ENCODE data around the gene ELK4. TPM values are rescaled to one million over a fixed set of nuclear protein-coding genes. Genes with fewer than 3 reads are reported as not detected.

ELK4 gene
- total RNA-seq, 1 donor from 2014 or later = 29.9 TPM

DNA sequence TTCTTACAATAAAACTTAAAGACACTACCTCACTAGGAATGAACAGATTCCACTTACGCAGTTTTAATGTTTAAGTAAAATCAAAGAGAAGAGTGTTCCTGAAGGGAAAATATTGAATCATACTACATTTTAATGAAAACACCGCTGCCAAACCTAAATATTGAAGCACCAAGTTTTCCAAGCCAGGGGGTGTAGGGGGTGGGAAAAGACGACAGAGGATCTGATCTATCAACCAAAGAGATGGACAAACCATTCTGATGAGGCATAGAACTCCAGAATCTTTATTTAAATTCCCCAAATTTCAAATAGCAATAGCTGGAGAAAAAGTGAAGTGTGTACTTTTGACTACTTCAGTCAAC lies 1.2 kb downstream of the ELK4 start:
- ATAC-seq (no peak), DNase-seq (ENCODE audit: low spot score) (no peak)

DNA sequence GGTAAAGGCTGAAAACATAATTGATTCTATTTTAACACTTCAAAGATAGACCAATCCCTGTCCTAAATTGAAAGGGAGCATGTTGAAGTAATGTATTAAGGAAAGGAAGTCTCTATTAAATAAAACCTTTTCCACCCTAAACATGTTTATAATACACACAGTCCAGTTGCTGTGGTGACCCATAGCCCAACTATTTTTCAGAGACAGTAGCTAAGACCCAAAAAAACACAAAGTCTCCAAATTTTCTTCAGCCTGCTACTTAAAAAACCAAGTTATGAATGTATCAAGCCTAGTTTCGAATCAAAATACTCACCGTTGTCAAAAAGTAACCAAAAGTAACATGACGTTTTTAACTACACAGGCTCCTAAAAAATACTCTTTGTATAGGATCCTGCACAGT lies 1.6 kb downstream of the ELK4 start:
- no peak for ATAC-seq
- DNase-seq (ENCODE audit: low spot score) = no peak

GRCh38 chr1:205629751-205630150 lies 2.1 kb downstream of the ELK4 start:
- DNase-seq (ENCODE audit: low spot score) = no peak
- ATAC-seq = no peak

DNA sequence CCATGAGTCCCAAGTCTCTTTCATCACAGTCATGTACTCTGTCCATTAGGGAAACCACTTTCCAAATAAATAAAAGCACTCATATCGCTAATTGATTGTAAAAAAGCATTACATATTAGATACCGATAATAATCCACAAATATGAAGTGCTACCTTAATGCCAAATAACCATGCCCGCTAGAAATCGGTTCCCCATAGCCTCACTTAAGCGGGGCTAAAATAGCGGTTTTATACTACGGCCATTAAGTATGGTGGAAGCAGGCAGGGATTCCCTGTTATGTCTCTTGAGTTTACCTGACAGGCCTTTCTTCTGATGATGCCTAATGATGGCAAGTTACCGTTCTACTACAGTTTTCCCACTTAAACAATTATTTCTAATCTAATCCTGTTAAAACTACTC lies 3.9 kb downstream of the ELK4 start:
- ATAC-seq (no peak), DNase-seq (ENCODE audit: low spot score) (no peak)

DNA sequence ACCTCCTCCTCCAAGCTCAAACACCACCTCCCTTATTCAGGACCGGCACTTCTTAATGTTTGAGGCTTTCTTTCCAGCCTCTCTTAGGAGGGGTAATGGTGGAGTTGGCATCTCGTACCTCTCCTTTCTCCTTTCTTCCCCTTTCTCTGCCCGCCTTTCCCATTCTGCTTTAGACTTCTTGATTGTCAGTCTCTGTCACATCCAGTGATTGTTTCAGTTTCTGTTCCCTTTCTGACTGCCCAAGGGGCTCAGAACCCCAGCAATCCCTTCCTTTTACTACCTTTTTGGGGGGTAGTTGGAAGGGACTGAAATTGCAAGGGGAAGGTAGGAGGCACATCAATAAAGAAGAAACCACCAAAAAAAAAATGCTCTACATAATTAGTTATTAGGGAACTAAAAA lies 5.6 kb downstream of the ELK4 start:
- no peak for ATAC-seq
- no peak for DNase-seq (ENCODE audit: low spot score)

DNA sequence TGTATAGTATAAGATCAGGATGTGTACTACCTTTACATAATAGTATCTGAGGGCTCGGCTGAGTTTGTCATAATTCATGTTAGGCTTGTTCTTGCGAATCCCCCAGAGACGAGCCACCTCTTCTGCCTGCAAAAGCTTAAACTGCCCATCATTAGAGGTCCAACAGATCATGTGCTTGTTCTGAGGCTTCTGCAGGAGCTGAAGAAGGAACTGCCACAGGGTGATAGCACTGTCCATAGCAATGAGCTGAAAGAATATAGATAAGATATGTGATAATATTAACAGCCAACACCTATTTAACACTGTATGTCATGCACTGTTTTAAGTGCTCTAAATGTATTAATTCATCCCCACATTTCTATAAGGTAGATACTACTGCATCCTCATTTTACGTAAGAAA lies 8.2 kb downstream of the ELK4 start:
- no peak for ATAC-seq
- no peak for DNase-seq (ENCODE audit: low spot score)

DNA sequence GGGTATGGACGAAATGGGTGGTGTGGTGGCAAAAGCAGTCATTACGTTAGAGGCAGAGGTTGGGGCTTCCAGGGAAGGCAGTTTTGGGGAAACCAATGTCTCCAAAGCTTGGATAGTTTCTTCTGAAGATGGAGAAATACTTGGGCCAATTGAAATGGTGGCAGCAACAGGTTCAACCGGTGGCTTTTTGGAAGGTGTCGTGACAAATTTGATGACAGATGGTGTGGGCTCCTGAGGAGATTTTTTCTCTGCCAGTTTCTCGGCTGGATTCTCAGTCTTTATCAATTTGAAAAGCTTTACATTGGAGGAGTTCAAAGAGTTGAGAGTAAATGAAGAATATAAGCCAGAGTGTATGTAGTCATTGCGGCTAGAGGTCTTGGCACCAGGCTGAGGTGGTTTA lies 11.5 kb downstream of the ELK4 start:
- DNase-seq (ENCODE audit: low spot score) (no peak), ATAC-seq (no peak)

- ATAC-seq (no peak), DNase-seq (ENCODE audit: low spot score) (no peak)
Measured at GRCh38 chr1:205619376-205619775, 12.4 kb downstream of the ELK4 start.

- DNase-seq (ENCODE audit: low spot score) (no peak), ATAC-seq (no peak)
Measured at GRCh38 chr1:205616563-205617293, 15.1 kb downstream of the ELK4 start.

DNA sequence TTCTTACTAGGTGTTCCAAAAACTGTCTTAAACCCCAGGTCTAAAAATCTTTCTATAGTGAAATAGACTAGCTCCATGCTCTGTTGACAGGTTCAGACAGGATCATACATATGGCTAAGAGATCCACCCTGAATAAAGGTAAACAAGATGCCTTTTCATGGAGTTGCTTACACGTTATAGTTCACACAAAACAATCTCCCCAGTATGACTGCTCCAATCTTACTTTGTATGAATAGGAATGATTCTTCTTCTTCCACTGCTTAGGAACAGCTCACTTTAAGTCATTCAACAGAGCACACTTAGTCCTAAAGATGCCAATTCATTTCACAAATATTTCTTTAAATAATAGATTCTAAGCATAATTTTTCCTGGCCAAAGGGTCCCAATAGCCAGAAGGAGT lies 16.0 kb downstream of the ELK4 start:
- ATAC-seq = no peak
- DNase-seq (ENCODE audit: low spot score) = no peak

- ATAC-seq = peak; percentile 51
- DNase-seq (ENCODE audit: low spot score) = no peak
Measured at GRCh38 chr1:205613854-205614412, 17.9 kb downstream of the ELK4 start.

- DNase-seq (ENCODE audit: low spot score) = no peak
- no peak for ATAC-seq
Measured at GRCh38 chr1:205612556-205612955, 19.3 kb downstream of the ELK4 start.

- DNase-seq (ENCODE audit: low spot score) (no peak), ATAC-seq (no peak)
Measured at GRCh38 chr1:205612104-205612503, 19.7 kb downstream of the ELK4 start.

DNA sequence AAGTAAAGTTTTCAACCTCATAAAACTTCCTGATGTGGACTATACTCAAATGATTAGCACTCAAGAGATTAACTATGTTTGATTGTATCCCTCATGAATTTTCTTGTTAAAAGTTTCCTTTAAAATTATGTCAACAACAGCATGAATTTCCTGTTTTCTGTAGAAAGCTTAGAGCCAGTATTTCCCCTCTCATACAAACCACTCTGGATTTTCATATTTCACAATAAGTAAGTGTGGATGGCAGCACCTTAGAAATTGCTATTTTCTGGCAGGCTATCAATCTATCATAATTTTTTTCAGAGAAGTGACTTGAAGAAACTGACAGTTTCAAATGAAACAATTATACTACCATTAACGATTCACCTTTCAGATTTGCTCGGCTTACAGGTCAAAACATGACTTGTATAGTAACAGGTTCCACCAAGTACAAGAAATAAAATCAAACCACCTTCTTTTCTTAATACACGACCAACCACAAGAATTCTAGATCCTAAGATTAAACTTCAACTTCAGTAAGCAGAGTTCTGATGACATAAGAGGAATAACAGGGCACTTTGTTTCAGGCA lies 20.8 kb downstream of the ELK4 start:
- ATAC-seq (no peak), DNase-seq (ENCODE audit: low spot score) (no peak)

DNA sequence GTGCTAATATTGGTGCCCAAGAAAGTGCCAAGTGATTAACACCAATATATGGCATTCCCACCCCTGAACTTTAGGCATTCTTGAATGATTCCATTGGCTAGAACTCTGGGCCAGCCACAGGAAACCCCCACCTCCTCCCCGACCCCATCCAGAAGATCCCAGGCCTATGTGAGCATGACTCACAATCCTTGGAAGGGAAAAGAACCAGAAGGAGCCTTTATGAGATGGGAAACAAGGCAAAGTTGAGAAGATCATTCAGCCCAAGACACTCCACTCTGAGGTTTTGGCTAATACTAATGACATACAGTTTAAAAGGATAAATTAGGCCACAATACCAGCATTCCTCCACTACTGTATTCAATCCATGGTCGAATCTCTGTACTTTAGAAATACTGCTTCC lies 21.8 kb downstream of the ELK4 start:
- ATAC-seq = no peak

DNA sequence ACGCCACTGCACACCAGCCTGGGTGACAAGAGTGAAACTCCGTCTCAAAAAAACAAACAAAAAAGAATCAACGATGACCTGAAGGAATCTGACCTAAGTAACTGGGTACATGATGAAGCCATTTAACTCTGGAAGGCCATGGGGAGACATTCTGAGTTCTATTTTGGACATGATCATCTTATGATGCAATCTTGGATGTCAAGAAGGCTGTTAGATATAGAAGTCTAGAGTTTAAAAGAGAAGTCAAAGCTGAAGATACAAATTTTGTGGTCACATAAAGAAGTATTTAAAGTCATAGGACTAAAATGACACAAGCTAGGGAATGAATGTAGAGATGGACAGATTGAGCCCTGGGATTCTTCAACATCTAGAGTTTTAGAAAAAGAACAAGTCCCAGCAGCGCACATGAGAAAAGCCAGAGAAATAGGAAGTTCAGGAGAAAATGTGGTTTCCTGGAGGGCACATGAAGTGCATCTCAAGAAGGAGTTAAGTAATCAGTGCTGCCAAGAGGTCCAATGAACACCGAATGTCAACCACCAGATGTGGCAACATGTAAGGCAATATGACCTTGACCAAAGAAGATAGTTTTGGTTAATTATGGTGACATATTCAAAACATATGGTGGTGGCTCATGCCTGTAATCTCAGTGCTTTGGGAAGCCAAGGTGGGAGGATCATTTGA lies 26.8 kb downstream of the ELK4 start:
- no peak for ATAC-seq
- DNase-seq (ENCODE audit: low spot score) = no peak

More for the DNA sequence above, 21.8 kb downstream of the ELK4 start:
- no peak for DNase-seq (ENCODE audit: low spot score)

- ATAC-seq (no peak), DNase-seq (ENCODE audit: low spot score) (no peak)
Measured at GRCh38 chr1:205604059-205604458, 27.8 kb downstream of the ELK4 start.

GRCh38 chr1:205601205-205601604 lies 30.6 kb downstream of the ELK4 start:
- peak; percentile 72 for ATAC-seq
- peak; percentile 28 for DNase-seq (ENCODE audit: low spot score)

DNA sequence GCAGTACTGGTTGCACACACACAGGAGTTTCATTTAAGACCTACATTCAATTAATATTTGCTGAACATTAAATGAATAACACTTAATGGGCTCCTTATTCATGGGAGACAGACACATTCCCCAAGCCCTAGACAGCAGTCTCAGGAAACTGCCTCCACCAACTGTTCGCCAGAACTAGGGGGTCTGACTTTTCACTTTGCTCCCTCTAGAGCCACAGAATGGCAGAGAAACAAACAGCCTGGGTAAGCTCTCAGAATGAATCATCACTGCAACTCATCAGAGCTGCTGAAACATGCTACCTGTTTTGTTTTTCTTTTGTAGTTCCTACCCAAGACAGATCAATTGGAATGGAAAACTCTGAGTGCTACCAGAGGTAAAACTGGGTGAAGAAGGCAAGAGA lies 31.7 kb downstream of the ELK4 start:
- ATAC-seq = no peak
- no peak for DNase-seq (ENCODE audit: low spot score)

GRCh38 chr1:205599669-205600042 lies 32.2 kb downstream of the ELK4 start:
- ATAC-seq (no peak), DNase-seq (ENCODE audit: low spot score) (no peak)

- DNase-seq (ENCODE audit: low spot score) (peak; percentile 48), ATAC-seq (peak; percentile 64)
Measured at GRCh38 chr1:205598841-205599668, 32.8 kb downstream of the ELK4 start.

Data from left lobe of liver (tissue), 2 donors.